AG09309 (cell line): ENCODE measurements around the gene PDK1.
"Not testable (repeated sequence)": the region's sequence is repeated elsewhere in the genome, so short reads cannot be mapped to it uniquely, and the experiment has no call there.

Experiments
- DNase-seq: peaks from one replicate; pipeline ENCODE4 v3.0.0-alpha.2; 2010; ENCODE audit warnings: low read depth
- H3K4me3 ChIP-seq: 2 replicates; pipeline ENCODE4 v1.5.1; 2011; ENCODE audit warnings: mild to moderate bottlenecking, low read depth, low read length, moderate library complexity; ENCODE audit not compliant: control insufficient read depth
- CTCF ChIP-seq: IDR thresholded peaks from 2 replicates; pipeline ENCODE4 v1.5.1; 2011; ENCODE audit warnings: mild to moderate bottlenecking, low read depth, low read length, inconsistent platforms; ENCODE audit not compliant: insufficient read depth, control insufficient read depth; ENCODE audit errors: missing control alignments

The PDK1 gene

GRCh38 chr2:172578054-172578453 lies 22.2 kb downstream of the PDK1 start:
- DNase-seq, result no peak
- H3K4me3 ChIP-seq, result no peak overlapping the region
- TF ChIP-seq CTCF, result no peak

GRCh38 chr2:172578860-172579512 lies 23.1 kb downstream of the PDK1 start:
- no peak for DNase-seq
- TF ChIP-seq CTCF, result no peak

GRCh38 chr2:172580544-172580943 lies 24.7 kb downstream of the PDK1 start:
- no peak for TF ChIP-seq CTCF
- no peak overlapping the region for H3K4me3 ChIP-seq
- DNase-seq, result no peak

More at GRCh38 chr2:172578860-172579512, 23.1 kb downstream of the PDK1 start:
- H3K4me3 ChIP-seq, result no peak overlapping the region

GRCh38 chr2:172582656-172583055 lies 26.8 kb downstream of the PDK1 start:
- no peak for DNase-seq
- no peak for TF ChIP-seq CTCF
- H3K4me3 ChIP-seq, result no peak overlapping the region

- TF ChIP-seq CTCF, result no peak
- no peak for DNase-seq
- H3K4me3 ChIP-seq, result no peak overlapping the region
Observed at GRCh38 chr2:172586245-172586891, 30.5 kb downstream of the PDK1 start.

- DNase-seq, H3K4me3 ChIP-seq: not testable (repeated sequence)
Observed at GRCh38 chr2:172587231-172587630, 31.3 kb downstream of the PDK1 start.

- H3K4me3 ChIP-seq, result no peak overlapping the region
- no peak for DNase-seq
Observed at GRCh38 chr2:172588931-172589330, 33.0 kb downstream of the PDK1 start.

GRCh38 chr2:172591386-172591785 lies 35.5 kb downstream of the PDK1 start:
- H3K4me3 ChIP-seq, DNase-seq: not testable (repeated sequence)

More at GRCh38 chr2:172588931-172589330, 33.0 kb downstream of the PDK1 start:
- no peak for TF ChIP-seq CTCF

- not testable (repeated sequence) for DNase-seq, H3K4me3 ChIP-seq
Observed at GRCh38 chr2:172592190-172592589, 36.3 kb downstream of the PDK1 start.
